ENCODE results near the gene NIP7. TPM values are rescaled to one million over a fixed set of nuclear protein-coding genes. Genes with fewer than 3 reads are reported as not detected.

NIP7 gene
- total RNA-seq, 2 experiments from 2014 or later: 36.0 to 36.7 TPM

- no peaks in the 10 kb centered on the region for H3K27me3 Mint-ChIP-seq
- no peaks in the 10 kb centered on the region for H3K9me3 Mint-ChIP-seq
- ChIA-PET CTCF (no interaction called here), POLR2A (interaction anchor here (2.6 kb wide), 1 partner anchor 9 kb away, joined by 9 read pairs; the partner anchor contains the start of gene VPS4A)
- DNase-seq: no peak
- H3K36me3 Mint-ChIP-seq (ENCODE audit: low read depth): peaks cover 77% of the 10 kb centered on the region
- H3K4me3 Mint-ChIP-seq: no peak overlapping the region
- H3K4me1 Mint-ChIP-seq: peaks cover 7% of the 10 kb centered on the region
- no peak overlapping the region for H3K27ac Mint-ChIP-seq
Measured at GRCh38 chr16:69321080-69321479, 18.5 kb upstream of the NIP7 start.

GRCh38 chr16:69322343-69322742 is 17.2 kb upstream of the NIP7 start:
- CTCF ChIA-PET: no interaction called here
- peaks cover 75% of the 10 kb centered on the region for H3K36me3 Mint-ChIP-seq (ENCODE audit: low read depth)
- no peak for DNase-seq
- no peaks in the 10 kb centered on the region for H3K9me3 Mint-ChIP-seq
- POLR2A ChIA-PET: interaction anchor here (2.6 kb wide), 1 partner anchor 10 kb away, joined by 9 read pairs; the partner anchor contains the start of gene VPS4A
- H3K27ac Mint-ChIP-seq: no peak overlapping the region
- no peak overlapping the region for H3K4me3 Mint-ChIP-seq
- peaks cover 18% of the 10 kb centered on the region for H3K4me1 Mint-ChIP-seq
- no peaks in the 10 kb centered on the region for H3K27me3 Mint-ChIP-seq

GRCh38 chr16:69323415-69323814 is 16.2 kb upstream of the NIP7 start:
- CTCF ChIA-PET: no interaction called here
- Mint-ChIP-seq H3K36me3 (ENCODE audit: low read depth) (peaks cover 73% of the 10 kb centered on the region), H3K27ac (no peak overlapping the region), H3K9me3 (no peaks in the 10 kb centered on the region), H3K27me3 (no peaks in the 10 kb centered on the region), H3K4me1 (peaks cover 23% of the 10 kb centered on the region), H3K4me3 (no peak overlapping the region)
- DNase-seq: no peak
- POLR2A ChIA-PET: interaction anchor here (1.2 to 9.7 kb wide), 3 partner anchors 8 to 17 kb away, joined by 4 to 151 read pairs (median 9); partner anchors contain the start of genes COG8, NIP7 and VPS4A

DNA sequence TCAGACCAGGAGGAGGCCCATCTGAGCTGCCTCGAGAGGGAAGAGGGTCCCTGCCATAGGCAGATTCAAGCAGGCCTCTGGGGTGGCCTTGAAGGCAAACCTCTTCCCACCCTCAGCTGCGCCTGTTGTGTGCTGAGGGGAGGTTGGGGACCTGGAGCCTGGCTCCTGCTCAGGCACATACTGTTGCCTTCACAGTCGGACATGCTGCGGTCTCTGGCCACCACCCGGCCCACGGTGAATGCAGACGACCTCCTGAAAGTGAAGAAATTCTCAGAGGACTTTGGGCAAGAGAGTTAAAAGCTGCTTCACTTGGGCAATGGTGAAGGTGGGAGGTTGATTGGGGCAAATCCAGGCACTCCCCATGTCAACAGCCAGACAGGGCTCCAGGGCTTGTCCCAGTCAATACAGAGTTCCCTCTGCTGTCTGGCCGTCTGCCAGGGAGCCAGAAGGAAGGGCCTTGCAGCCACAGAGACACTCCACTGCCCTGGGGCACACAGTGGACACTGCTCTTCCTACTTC is 15.5 kb upstream of the NIP7 start:
- CTCF ChIA-PET: no interaction called here
- POLR2A ChIA-PET: interaction anchor here (0.6 to 9.7 kb wide), 3 partner anchors 9 to 24 kb away, joined by 3 to 151 read pairs (median 4); partner anchors contain the start of genes COG8 and NIP7
- H3K36me3 Mint-ChIP-seq (ENCODE audit: low read depth): peaks cover 76% of the 10 kb centered on the region
- H3K27ac Mint-ChIP-seq: no peak overlapping the region
- no peak for DNase-seq
- H3K4me3 Mint-ChIP-seq: no peak overlapping the region
- H3K27me3 Mint-ChIP-seq: no peaks in the 10 kb centered on the region
- H3K9me3 Mint-ChIP-seq: no peaks in the 10 kb centered on the region
- H3K4me1 Mint-ChIP-seq: peaks cover 30% of the 10 kb centered on the region

GRCh38 chr16:69324585-69325253 is 14.9 kb upstream of the NIP7 start:
- no peaks in the 10 kb centered on the region for H3K9me3 Mint-ChIP-seq
- DNase-seq: no peak
- H3K27ac Mint-ChIP-seq: no peak overlapping the region
- H3K27me3 Mint-ChIP-seq: no peaks in the 10 kb centered on the region
- ChIA-PET POLR2A (interaction anchor here (0.6 to 9.7 kb wide), 2 partner anchors 15 to 23 kb away, joined by 3 to 151 read pairs; partner anchors contain the start of genes COG8 and NIP7), CTCF (no interaction called here)
- H3K4me1 Mint-ChIP-seq: peaks cover 35% of the 10 kb centered on the region
- peaks cover 73% of the 10 kb centered on the region for H3K36me3 Mint-ChIP-seq (ENCODE audit: low read depth)
- H3K4me3 Mint-ChIP-seq: no peak overlapping the region

DNA sequence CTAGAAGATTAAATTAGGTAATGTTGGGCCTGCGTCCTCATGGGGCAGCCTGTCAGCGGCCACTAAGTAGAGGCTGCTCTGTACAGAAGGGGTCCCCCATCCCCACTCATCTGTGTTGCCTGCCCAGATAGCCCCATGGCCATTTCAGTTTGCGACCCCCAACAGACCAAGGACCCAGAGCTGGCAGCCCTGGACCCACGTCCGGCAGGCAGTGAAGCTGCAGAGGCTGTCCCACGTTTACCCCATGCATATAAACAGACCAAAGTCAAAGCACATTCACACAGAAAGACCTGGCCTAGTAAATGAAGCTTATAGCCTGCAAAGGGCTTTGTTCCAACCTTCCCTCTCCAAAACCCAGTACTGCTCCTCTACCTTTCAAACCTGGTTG is 13.8 kb upstream of the NIP7 start:
- Mint-ChIP-seq H3K9me3 (no peaks in the 10 kb centered on the region), H3K4me3 (no peak overlapping the region), H3K36me3 (ENCODE audit: low read depth) (peaks cover 70% of the 10 kb centered on the region), H3K27me3 (no peaks in the 10 kb centered on the region), H3K27ac (no peak overlapping the region), H3K4me1 (peaks cover 35% of the 10 kb centered on the region)
- DNase-seq: no peak
- CTCF ChIA-PET: interaction anchor here (1.2 to 1.7 kb wide), 2 partner anchors 13 to 176 kb away, joined by 5 to 9 read pairs; no protein-coding TSS in a partner anchor
- POLR2A ChIA-PET: interaction anchor here (1.4 to 9.7 kb wide), 4 partner anchors 8 to 139 kb away, joined by 4 to 151 read pairs (median 28); partner anchors contain the start of genes COG8, NIP7 and SNTB2

GRCh38 chr16:69326172-69326873 is 13.2 kb upstream of the NIP7 start:
- peaks cover 37% of the 10 kb centered on the region for H3K4me1 Mint-ChIP-seq
- no peaks in the 10 kb centered on the region for H3K27me3 Mint-ChIP-seq
- H3K27ac Mint-ChIP-seq: peak overlapping the region; percentile 40
- ChIA-PET POLR2A (interaction anchor here (0.7 to 9.7 kb wide), 5 partner anchors 8 to 140 kb away, joined by 3 to 151 read pairs (median 6); partner anchors contain the start of genes COG8, NIP7 and SNTB2), CTCF (interaction anchor here (1.2 to 1.7 kb wide), 3 partner anchors 13 to 176 kb away, joined by 5 to 9 read pairs (median 6); partner anchors contain the start of gene COG8)
- peaks cover 65% of the 10 kb centered on the region for H3K36me3 Mint-ChIP-seq (ENCODE audit: low read depth)
- no peak for DNase-seq
- no peaks in the 10 kb centered on the region for H3K9me3 Mint-ChIP-seq
- no peak overlapping the region for H3K4me3 Mint-ChIP-seq

DNA sequence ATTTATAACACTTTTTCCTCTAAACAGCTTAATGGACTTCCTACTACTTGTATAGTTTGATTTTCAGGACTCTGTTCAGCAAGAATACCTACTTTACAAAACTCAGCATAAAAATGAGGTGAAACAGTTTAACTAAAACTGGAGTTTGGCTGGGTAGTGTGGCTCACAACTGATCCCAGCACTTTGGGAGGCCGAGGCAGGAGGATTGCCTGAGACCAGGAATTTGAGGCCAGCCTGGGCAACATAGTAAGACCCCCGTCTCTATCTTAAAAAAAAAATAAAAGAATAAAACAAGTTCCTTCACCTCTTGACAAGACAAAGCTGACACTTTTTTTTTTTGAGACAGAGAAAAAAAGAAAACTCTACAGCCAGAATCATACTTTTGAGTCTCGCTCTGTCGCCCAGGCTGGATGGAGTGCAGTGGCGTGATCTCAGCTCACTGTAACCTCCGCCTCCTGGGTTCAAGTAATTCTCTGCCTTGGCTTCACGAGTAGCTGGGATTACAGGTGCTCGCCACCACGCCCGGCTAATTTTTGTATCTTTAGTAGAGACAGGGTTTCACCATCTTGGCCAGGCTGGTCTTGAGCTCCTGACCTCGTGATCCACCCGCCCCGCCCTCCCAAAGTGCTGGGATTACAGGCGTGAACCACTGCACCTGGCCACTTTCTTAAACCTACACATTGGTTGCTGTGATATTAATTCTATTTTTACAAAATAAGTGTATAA is 11.8 kb upstream of the NIP7 start:
- H3K36me3 Mint-ChIP-seq (ENCODE audit: low read depth): peaks cover 59% of the 10 kb centered on the region
- peak overlapping the region; percentile 26 for H3K27ac Mint-ChIP-seq

DNA sequence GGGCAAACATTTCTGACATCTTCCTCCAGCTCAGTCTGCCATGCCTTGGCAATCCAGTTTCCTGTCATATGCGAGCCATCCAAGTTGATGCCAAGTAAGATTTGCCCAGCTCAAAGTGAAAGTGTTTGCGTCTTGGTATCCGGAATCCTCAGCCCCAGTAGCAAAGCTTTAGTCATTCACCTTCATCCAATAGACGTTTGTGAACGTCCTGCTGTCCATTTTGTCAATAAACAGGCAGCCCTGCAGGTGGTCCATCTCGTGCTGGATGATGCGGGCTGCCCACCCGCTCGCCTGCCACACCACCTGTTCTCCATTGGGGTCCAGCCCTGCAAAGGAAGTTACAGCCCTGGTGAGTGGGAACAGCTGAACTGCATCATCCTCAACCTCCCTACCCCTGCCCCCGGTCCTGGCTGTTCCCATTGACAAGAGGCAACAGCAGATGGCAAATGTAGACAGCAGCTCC is 10.7 kb upstream of the NIP7 start:
- peaks cover 55% of the 10 kb centered on the region for H3K36me3 Mint-ChIP-seq (ENCODE audit: low read depth)
- peak overlapping the region; percentile 79 for H3K4me3 Mint-ChIP-seq
- no peaks in the 10 kb centered on the region for H3K9me3 Mint-ChIP-seq
- peak; percentile 31 for DNase-seq
- peaks cover 50% of the 10 kb centered on the region for H3K4me1 Mint-ChIP-seq
- ChIA-PET CTCF (interaction anchor here (1.4 to 2.7 kb wide), 5 partner anchors 10 to 425 kb away, joined by 3 to 15 read pairs (median 6); partner anchors contain the start of genes COG8 and NIP7), POLR2A (interaction anchor here (0.7 to 9.7 kb wide), 10 partner anchors 11 to 426 kb away, joined by 3 to 151 read pairs (median 4); partner anchors contain the start of genes COG8, CYB5B, NIP7 and NOB1)
- no peaks in the 10 kb centered on the region for H3K27me3 Mint-ChIP-seq
- H3K27ac Mint-ChIP-seq: peak overlapping the region; percentile 78

More for the DNA sequence above, 11.8 kb upstream of the NIP7 start:
- H3K27me3 Mint-ChIP-seq: no peaks in the 10 kb centered on the region
- DNase-seq: no peak
- no peaks in the 10 kb centered on the region for H3K9me3 Mint-ChIP-seq
- peaks cover 46% of the 10 kb centered on the region for H3K4me1 Mint-ChIP-seq
- ChIA-PET POLR2A (interaction anchor here (0.6 to 9.7 kb wide), 5 partner anchors 10 to 84 kb away, joined by 3 to 151 read pairs (median 16); partner anchors contain the start of genes COG8 and NIP7), CTCF (interaction anchor here (1.5 to 2.7 kb wide), 2 partner anchors 11 to 13 kb away, joined by 6 to 11 read pairs; partner anchors contain the start of genes COG8 and NIP7)
- H3K4me3 Mint-ChIP-seq: peak overlapping the region; percentile 4

DNA sequence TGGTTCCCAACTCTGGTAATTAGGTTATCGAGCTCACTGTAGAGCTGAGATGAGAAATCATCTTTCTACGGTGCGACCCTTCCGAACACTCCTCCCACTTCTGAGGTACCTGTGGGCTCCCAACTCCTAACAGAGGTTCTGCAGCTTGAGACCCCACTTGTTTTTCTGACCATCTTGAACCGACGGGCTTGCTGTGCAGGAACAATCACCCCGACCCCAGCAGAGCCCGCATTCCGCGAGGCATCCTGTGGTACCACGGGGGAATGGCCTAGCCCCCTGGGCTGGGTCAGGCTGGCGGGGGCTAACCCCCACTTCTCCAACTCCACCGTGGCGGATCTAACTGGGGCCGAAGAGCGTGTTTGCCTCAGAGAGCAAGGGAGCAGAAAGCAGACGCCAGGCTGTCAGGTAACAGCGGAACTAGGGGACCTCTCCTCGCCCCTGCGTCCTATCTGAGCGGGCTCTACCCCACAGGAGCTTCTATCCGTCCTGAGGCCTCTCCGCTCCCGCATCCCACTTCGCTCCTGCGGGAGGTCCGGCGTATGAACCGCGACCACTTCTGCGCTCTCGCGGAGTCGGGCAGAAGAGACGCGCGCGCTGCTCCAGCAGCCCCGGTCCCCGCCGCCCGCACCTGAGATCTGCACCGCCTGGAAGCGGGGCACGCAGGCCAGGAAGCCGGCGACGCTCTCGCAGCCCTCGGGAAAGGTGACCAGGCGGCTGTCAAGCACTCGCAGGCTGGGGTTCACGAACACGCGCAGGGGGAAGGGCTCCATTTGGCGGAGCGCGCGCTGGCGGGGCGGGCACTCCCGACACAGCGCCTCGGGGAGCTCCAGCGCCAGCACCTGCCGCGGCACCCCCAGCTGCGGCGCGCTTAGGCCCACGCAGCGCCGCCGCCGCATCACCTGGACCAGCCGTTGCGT is 9.9 kb upstream of the NIP7 start:
- peaks cover 55% of the 10 kb centered on the region for H3K36me3 Mint-ChIP-seq (ENCODE audit: low read depth)
- POLR2A ChIA-PET: interaction anchor here (0.6 to 9.7 kb wide), 15 partner anchors 10 to 433 kb away, joined by 3 to 151 read pairs (median 3); partner anchors contain the start of genes COG8, CYB5B, NIP7 and NOB1
- no peaks in the 10 kb centered on the region for H3K27me3 Mint-ChIP-seq

More for the DNA sequence above, 9.9 kb upstream of the NIP7 start:
- DNase-seq: peak; percentile 47
- peak overlapping the region; percentile 79 for H3K4me3 Mint-ChIP-seq
- peak overlapping the region; percentile 78 for H3K27ac Mint-ChIP-seq
- H3K9me3 Mint-ChIP-seq: no peaks in the 10 kb centered on the region
- H3K4me1 Mint-ChIP-seq: peaks cover 50% of the 10 kb centered on the region
- CTCF ChIA-PET: interaction anchor here (1.0 to 2.7 kb wide), 6 partner anchors 9 to 424 kb away, joined by 3 to 15 read pairs (median 4); partner anchors contain the start of genes COG8, NIP7 and VPS4A
